GM12878 (cell line): ENCODE measurements around the gene CORO7. TPM values are rescaled to one million over a fixed set of nuclear protein-coding genes. Genes with fewer than 3 reads are reported as not detected.

Experiments used
- ATAC-seq: fragments of 200-7000 bp; cut with Tn5 transposase; 3 replicates; pipeline ENCODE4 v1.9.1; 2020; ENCODE audit warnings: mild to moderate bottlenecking, moderate library complexity
- BruUV-seq: library from RNA; stranded (reverse); fragments of 400-500 nt; replicated peaks from 2 replicates; lab custom pipeline; 2021; lab: Mats Ljungman, UMichigan
- CTCF ChIA-PET: fragments of 300-600 bp; sonication (Branson Sonifier 250); formaldehyde crosslinking; extraction: SDS; loops from one replicate; lab custom pipeline; 2021; ENCODE audit warnings: inconsistent platforms; lab: Yijun Ruan, JAX
- POLR2A ChIA-PET: fragments of 350-600 bp; formaldehyde crosslinking; extraction: SDS; loops from one replicate; lab custom pipeline; 2021; ENCODE audit warnings: inconsistent platforms; lab: Charles Lee
- RAD21 ChIA-PET: fragments of 300-600 bp; sonication (Branson Sonifier 250); formaldehyde crosslinking; loops from one replicate; lab custom pipeline; 2023; ENCODE audit warnings: antibody characterized with exemption; ENCODE audit not compliant: unreplicated experiment; lab: Charles Lee
- SMC1A ChIA-PET: fragments of 300-600 bp; sonication (Branson Sonifier 250); formaldehyde crosslinking; loops from one replicate; lab custom pipeline; 2023; ENCODE audit not compliant: unreplicated experiment, uncharacterized antibody; lab: Charles Lee
- DNase-seq: peaks from one replicate; pipeline ENCODE4 v3.0.0-alpha.2; 2011; ENCODE audit warnings: low read depth, low spot score
- FAIRE-seq: peaks from 3 replicates; lab custom pipeline; 2011; peaks lifted over from hg19 to GRCh38; lab: Jason Lieb, UNC
- H2AFZ ChIP-seq: 2 replicates; pipeline ENCODE4 v1.6.0; 2011; ENCODE audit warnings: low read depth, low read length, control low read depth; ENCODE audit not compliant: control insufficient read depth
- H3K27ac ChIP-seq: 2 replicates; pipeline ENCODE4 v1.5.1; 2011; ENCODE audit warnings: control low read depth; ENCODE audit not compliant: control insufficient read depth, insufficient read depth
- H3K27me3 ChIP-seq, 2 experiments: replicated peaks in 1 of 2; 2 replicates each; pipeline versions ENCODE4 v1.6.0 to v1.6.1; 2011; ENCODE audit warnings: low read length in 1 of 2; ENCODE audit not compliant: control insufficient read depth in 2 of 2, insufficient read depth in 2 of 2
- H3K36me3 ChIP-seq, 2 experiments: 2 replicates each; pipeline ENCODE4 v1.5.1; 2011; ENCODE audit warnings: low read length in 1 of 2; ENCODE audit not compliant: control insufficient read depth in 2 of 2, insufficient read depth in 2 of 2
- H3K4me1 ChIP-seq: 2 replicates; pipeline ENCODE4 v1.6.1; 2011; ENCODE audit warnings: mild to moderate bottlenecking, low read length, moderate library complexity, mixed read lengths; ENCODE audit not compliant: control insufficient read depth, insufficient read depth
- H3K4me2 ChIP-seq: 2 replicates; pipeline ENCODE4 v1.6.0; 2011; ENCODE audit warnings: control low read depth; ENCODE audit not compliant: control insufficient read depth, insufficient read depth
- H3K4me3 ChIP-seq: fragments of 200-600 bp; sonication (generic); 2 replicates; pipeline ENCODE4 v1.5.1; 2016
- H3K79me2 ChIP-seq: 2 replicates; pipeline ENCODE4 v1.6.0; 2011; ENCODE audit warnings: low read length; ENCODE audit not compliant: control insufficient read depth, insufficient read depth
- H3K9ac ChIP-seq: 2 replicates; pipeline ENCODE4 v1.8.0; 2011; ENCODE audit warnings: low read length, control low read depth, mixed read lengths; ENCODE audit not compliant: control insufficient read depth, insufficient read depth
- H3K9me3 ChIP-seq: replicated peaks from 3 replicates; pipeline ENCODE4 v1.5.1; 2011; ENCODE audit warnings: mild to moderate bottlenecking, low read length; ENCODE audit not compliant: control insufficient read depth, insufficient read depth
- H4K20me1 ChIP-seq: 2 replicates; pipeline ENCODE4 v1.6.0; 2011; ENCODE audit not compliant: control insufficient read depth, insufficient read depth
- CEBPB ChIP-seq, 2 experiments: fragments of 150-350 bp in 1 of 2; IDR thresholded peaks; 2 replicates each; pipeline ENCODE4 v1.6.1; 2012 to 2014; ENCODE audit warnings: low read depth in 2 of 2, low read length in 2 of 2, borderline replicate concordance in 1 of 2, inconsistent platforms in 1 of 2
- NFYB ChIP-seq: IDR thresholded peaks from 2 replicates; pipeline ENCODE4 v1.6.1; 2011; ENCODE audit warnings: low read depth, mild to moderate bottlenecking, low read length, improper control_type of control experiment, moderate library complexity; ENCODE audit not compliant: insufficient read depth
- SUPT20H ChIP-seq: IDR thresholded peaks from 2 replicates; pipeline ENCODE4 v1.6.1; 2011; ENCODE audit warnings: low read depth, mild to moderate bottlenecking, low read length, moderate library complexity, borderline replicate concordance; ENCODE audit not compliant: control insufficient read depth
- USF1 ChIP-seq: IDR thresholded peaks from 2 replicates; pipeline ENCODE4 v1.6.1; 2011; ENCODE audit warnings: borderline replicate concordance, low read depth, mild to moderate bottlenecking, moderate library complexity, mixed read lengths, low read length; ENCODE audit not compliant: insufficient read depth; ENCODE audit errors: extremely low read length
- WGBS: methylation state at CpG from one replicate; pipeline ENCODE4 v1.1.6; 2016; ENCODE audit warnings: low lambda C conversion rate; ENCODE audit not compliant: insufficient replicate concordance, insufficient coverage; ENCODE audit errors: missing lambda C conversion rate; 5-methylcytosine and 5-hydroxymethylcytosine counted together
- in situ Hi-C: fragments of 300-500 bp; cut with MboI; formaldehyde crosslinking; loops from 9 replicates; pipeline ENCODE4 v1.14.3; 2018; ENCODE audit warnings: mixed read lengths
- intact Hi-C: fragments of 100-400 bp; cut with micrococcal nuclease; formaldehyde crosslinking; loops from one replicate; pipeline ENCODE4 v1.14.2; 2022; ENCODE audit not compliant: unreplicated experiment
- polyA plus RNA-seq, 11 experiments: library from polyadenylated mRNA; depleted of rRNA in 4 of 11; unstranded in 6 of 11; stranded (reverse) in 5 of 11; fragments of >200 nt; fragmentation: Nextera tagmentation in 4 of 11; fragmentation: Illumina TruSeq in 1 of 11; extraction: Ambion mirVana in 4 of 11; extraction: Trizol in 1 of 11; gene quantifications; 1 replicate in 1 of 11; 2 replicates in 10 of 11; pipeline versions ENCODE4 v1.2.1 to v1.2.3, GENCODE V29; 2011 to 2016; ENCODE audit warnings: inconsistent platforms in 2 of 11, missing spikeins in 2 of 11, low read depth in 1 of 11
- total RNA-seq, 4 experiments: library from RNA; depleted of rRNA in 3 of 4; stranded (reverse); fragments of >200 nt in 3 of 4; fragmentation: Illumina TruSeq in 1 of 4; extraction: Trizol in 1 of 4; gene quantifications; 2 replicates each; pipeline versions ENCODE4 v1.2.1 to v1.2.3, GENCODE V29; 2013 to 2021

CORO7 gene
- total and polyA plus RNA-seq, 10 of the 15 experiments (the other 5 are each of a cell fraction or from before 2014, with no cell fraction given): 0.64 to 89.2 (median 43.7) TPM

- CTCF ChIA-PET: interaction anchor here (0.5 to 1.8 kb wide), 4 partner anchors 10 to 83 kb away, joined by 3 to 5 read pairs (median 4); partner anchors contain the start of genes GLIS2 and PAM16
- in situ Hi-C loops: no loop called here
Measured at GRCh38 chr16:4392382-4393239, 23.8 kb downstream of the CORO7 start.

More at GRCh38 chr16:4392382-4393239, 23.8 kb downstream of the CORO7 start:
- Histone ChIP-seq H2AFZ (no peak overlapping the region), H3K9ac (no peak overlapping the region), H3K27ac (no peak overlapping the region), H3K4me1 (no peaks in the 10 kb centered on the region), H3K4me2 (no peak overlapping the region), H3K4me3 (no peak overlapping the region), H3K9me3 (no peaks in the 10 kb centered on the region), H3K36me3 (peaks cover 15 to 38% of the 10 kb centered on the region in 2 experiments), H3K27me3 (no peaks in the 10 kb centered on the region), H4K20me1 (no peaks in the 10 kb centered on the region; the same call in 1 of the 2 replicates), H3K79me2 (no peaks in the 10 kb centered on the region)
- ChIA-PET RAD21 (interaction anchor here (0.5 kb wide), 1 partner anchor 103 kb away, joined by 3 read pairs; no protein-coding TSS in a partner anchor), SMC1A (no interaction called here), POLR2A (no interaction called here)
- no TSS peak for BruUV-seq
- ATAC-seq: no peak
- TF ChIP-seq CEBPB (IDR thresholded peaks at IDR 0.05; ENCODE audit: borderline replicate concordance in 1 of 2, low read depth in 2 of 2, low read length in 2 of 2) (no peak), USF1 (no peak), SUPT20H (no peak), NFYB (no peak)
- FAIRE-seq: no peak
- WGBS: 77% methylated on average over 15 of the region's 27 CpGs
- intact Hi-C loops: no loop called here
- no peak for DNase-seq
